HG02938 (cell line): ENCODE measurements around the gene NFE2L3.
"Not testable (repeated sequence)": the region's sequence is repeated elsewhere in the genome, so short reads cannot be mapped to it uniquely, and the experiment has no call there.

Experiments used
- ATAC-seq: cut with Tn5 transposase; IDR thresholded peaks from one replicate; pipeline ENCODE4 v1.9.1; 2021; ENCODE audit warnings: mild to moderate bottlenecking, moderate library complexity; ENCODE audit not compliant: unreplicated experiment

NFE2L3 gene

DNA sequence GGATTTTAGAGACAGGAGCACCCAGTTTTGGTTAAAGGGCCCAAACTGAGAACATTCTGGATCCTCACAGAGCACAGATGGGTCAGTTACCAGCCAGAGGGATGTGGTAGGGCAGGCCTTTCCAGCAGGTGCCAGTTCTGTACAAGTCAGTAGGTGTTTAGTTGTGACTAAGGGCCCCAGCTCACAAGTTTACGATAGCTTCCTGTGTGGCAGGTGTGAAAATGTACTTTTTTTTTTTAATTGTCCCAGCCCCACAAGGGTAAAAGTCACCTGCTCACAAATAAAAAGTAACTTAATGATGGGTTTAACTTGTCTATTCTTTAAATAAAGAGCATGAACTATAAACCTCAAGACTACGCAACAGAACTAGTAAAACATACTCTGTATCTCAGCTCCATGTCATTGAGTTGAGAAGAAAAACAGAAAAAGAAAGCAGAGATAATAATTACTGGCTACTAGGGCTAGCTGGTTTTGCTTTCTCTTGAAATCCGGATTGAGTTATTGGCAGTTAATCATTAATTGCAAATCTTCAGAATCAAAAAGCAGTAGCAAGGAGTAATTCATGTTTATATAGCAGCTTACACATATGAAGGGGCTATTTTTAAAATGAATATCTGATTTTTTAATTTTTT is 15.4 kb downstream of the NFE2L3 start:
- ATAC-seq, result peak; percentile 84

DNA sequence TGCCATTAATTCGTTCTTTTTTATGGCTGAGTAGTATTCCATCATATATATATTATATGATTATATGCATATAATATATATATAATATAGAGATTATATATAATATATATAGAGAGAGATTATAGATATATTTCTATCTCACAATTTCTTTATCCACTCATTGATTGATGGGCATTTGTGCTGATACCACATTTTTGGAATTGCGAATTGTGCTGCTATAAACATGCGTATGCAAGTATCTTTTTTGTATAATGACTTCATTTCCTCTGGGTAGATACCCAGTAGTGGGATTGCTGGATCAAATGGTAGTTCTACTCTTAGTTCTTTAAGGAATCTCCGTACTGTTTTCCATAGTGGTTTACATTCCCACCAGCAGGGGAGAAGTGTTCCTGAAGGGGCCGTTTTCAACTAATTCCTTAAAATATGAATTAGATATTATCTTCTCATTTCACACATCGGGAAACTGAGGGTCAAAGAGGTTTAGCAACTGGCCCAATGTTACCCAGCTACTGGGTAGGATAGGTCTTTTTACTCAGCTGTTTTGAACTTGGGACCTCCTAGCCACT is 16.5 kb downstream of the NFE2L3 start:
- no peak for ATAC-seq

DNA sequence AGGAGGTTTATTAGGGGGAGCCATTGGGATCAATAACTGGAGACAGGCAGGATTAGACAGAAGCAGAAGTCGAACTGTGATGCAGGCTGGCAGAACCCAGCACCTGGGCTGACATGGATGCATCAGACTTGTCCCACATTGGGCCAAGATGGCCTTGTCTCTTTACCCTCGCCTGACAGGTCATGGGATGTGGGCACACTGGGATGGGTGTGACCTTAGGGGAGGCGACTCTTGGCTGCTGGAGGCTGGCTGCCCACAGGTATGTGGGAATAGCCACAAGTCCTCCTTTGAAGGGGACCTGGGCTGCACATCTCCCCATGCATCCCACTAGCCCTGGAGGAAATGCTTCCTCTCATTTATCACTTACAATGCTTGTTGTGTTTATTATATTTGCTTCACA is 17.3 kb downstream of the NFE2L3 start:
- ATAC-seq, result no peak

DNA sequence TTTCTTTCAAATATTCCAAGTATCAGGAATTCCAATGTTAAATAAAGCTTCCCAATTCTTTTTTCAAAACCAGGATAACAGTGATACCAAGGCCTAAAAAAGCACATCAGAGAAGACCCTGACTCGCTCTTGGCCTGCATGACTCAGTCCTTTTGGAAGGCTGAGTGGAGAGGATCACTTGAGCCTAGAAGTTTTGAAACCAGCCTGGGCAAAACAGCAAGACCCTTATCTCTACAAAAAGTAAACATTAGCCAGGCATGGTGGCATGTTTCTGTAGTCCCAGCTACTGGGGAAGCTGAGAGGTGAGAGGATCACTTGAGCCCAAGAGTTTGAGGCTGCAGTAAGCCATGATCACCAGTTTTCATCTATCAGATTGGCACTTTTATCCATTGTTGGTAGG is 18.7 kb downstream of the NFE2L3 start:
- no peak for ATAC-seq

DNA sequence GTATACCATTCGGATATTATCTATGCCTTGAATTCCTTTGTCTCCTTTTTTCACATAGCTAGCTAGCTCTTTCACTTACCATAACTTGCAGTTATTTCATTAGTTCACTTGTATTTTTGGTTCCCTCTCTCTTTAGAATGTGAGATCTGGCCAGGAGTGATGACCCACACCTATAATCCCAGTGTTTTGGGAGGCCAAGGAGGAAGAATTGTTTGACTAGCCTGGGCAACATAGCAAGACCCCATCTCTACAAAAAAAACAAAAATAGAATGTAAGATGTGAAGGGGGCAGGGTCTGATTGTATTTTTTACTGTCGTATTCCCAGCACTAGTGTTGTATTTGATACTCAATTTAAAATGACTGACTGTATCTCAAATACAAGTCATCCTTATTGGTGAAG is 19.6 kb downstream of the NFE2L3 start:
- ATAC-seq, result no peak

DNA sequence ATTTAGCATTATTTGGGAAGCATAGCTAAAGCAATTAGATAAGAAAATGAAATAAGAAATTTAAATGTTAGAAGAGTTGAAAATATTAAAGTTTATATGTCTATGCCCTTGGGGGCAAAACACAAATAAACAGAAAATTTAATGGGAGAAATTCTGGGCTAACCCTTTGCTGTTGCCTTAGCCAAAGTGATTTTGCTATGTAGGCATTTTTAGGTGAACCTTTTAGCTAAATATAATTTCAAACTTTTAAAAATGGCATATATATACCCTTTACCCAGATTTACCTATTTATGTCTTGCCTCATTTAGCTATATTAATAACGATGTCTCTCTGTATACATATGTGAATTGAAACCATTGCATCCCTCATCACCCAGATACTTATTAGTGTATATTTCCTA is 20.1 kb downstream of the NFE2L3 start:
- no peak for ATAC-seq

DNA sequence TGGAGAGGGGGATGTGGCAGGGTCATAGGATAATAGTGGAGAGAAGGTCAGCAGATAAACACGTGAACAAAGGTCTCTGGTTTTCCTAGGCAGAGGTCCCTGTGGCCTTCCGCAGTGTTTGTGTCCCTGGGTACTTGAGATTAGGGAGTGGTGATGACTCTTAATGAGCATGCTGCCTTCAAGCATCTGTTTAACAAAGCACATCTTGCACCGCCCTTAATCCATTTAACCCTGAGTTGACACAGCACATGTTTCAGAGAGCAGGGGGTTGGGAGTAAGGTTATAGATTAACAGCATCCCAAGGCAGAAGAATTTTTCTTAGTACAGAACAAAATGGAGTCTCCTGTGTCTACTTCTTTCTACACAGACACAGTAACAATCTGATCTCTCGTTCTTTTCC is 23.9 kb downstream of the NFE2L3 start:
- not testable (repeated sequence) for ATAC-seq

DNA sequence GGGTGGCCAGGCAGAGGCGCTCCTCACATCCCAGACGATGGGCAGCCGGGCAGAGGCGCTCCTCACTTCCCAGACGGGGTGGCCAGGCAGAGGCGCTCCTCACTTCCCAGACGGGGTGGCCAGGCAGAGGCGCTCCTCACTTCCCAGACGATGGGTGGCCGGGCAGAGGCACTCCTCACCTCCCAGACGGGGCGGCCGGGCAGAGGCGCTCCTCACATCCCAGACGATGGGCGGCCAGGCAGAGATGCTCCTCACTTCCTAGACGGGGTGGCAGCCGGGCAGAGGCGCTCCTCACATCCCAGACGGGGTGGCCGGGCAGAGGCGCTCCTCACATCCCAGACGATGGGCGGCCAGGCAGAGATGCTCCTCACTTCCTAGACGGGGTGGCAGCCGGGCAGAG is 24.7 kb downstream of the NFE2L3 start:
- not testable (repeated sequence) for ATAC-seq

DNA sequence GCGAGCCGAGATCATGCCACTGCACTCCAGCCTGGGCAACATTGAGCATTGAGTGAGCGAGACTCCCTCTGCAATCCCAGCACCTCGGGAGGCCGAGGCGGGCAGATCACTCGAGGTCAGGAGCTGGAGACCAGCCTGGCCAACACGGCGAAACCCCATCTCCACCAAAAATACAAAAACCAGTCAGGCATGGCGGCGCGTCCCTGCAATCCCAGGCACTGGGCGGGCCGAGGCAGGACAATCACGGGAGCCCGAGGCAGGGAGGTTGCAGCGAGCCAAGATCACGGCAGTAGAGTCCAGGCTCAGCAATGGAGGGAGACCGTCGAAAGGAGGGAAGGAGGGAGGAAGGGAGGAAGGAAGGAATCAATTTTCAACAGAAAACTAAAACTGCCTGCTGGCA is 25.3 kb downstream of the NFE2L3 start:
- not testable (repeated sequence) for ATAC-seq

DNA sequence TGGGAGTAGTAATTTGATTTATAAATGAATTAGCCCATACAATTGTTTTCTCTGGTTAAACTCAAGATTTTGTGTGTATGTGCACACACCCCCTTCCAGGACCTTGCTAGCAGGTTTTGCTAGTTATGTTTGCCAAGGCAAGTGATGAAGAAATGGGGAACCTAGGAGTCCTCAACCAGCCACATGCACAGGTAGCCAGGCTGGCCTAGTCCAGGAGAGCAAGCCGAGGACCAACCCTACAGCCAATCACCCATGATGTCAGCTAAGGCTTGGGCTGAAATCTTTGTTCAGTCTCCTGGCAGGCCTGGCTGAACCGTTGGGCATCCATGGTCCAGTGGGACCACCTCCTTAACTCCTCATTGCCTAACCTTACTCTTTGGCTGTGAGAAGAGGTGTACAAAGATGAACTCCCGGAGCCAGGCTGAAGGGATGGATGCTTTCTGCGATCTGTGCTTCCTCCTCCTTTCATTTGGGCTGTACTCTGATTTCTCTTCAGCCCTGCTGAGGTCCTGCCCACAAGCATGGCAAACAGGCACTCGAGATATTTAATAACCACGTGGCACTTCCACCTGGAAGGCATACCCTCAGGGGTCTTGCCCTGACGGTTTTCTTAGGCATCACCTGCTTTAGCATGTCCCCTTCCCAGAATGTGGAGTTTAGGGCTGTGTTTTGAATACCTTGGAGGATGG is 26.4 kb downstream of the NFE2L3 start:
- ATAC-seq, result no peak

DNA sequence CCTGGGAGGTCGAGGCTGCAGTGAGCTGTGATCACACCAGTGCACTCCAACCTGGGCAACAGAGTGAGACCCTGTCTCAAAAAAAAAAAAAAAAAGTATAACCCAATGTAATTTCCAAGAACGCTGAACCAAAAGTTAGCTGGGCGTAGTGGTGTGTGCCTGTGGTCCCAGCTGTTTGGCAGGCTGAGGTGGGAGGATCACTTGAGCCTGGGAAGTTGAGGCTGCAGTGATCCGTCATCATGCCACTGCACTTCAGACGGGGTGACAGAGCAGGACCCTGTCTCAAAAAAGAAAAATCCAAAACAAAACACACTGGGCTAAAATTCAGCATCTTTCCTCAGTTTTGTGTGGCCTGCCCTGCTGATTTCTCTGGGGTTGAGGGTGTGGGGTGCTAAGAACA is 27.4 kb downstream of the NFE2L3 start:
- ATAC-seq, result no peak

DNA sequence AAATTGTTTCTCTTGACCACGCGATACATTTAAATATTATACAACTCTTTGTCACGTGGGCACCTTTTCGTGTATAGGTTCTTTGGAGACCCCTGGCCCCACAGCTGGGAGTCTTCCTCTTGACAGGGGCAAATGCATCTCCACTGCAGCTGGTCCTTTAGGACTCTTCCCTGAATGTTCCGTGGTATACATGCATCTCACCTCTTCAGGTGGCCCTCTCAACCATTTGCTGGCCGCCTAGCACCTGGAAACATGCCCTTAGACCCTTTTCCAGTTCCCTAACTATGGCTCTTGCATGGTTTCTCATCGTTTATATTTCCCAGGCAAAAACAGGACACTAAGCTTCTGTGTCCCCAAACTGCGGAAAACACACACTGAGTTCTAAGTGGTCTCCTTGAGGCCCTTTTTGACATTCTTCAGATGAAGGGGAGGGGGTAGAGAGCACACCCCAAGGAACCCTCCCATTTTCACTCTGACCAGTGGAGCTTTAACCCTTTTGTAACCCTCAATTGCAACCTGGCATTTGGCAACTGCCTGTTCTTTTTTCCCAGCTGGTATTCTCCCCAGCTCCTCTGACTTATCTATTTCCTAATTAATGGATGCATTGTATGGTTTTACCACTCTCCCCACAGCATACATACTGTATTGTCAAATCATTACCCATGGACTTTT is 28.0 kb downstream of the NFE2L3 start:
- ATAC-seq, result no peak

DNA sequence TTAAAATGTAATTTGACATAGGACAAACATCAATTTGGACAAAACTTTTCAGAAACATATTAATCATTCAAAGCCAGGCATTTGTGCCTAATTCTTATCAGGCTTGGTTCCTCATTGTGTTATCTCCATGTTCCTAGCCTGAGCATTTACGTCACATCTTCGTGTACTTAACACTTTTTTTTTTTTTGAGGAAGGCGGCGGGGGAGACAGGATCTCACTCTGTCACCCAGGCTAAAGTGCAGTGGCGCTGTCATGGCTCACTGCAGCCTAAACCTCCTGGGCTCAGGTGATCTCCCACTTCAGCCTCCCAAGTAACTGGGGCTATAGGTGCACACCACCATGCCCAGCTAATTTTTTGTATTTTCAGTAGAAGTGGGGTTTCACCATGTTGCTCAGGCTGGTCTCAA is 28.8 kb downstream of the NFE2L3 start:
- ATAC-seq, result no peak

DNA sequence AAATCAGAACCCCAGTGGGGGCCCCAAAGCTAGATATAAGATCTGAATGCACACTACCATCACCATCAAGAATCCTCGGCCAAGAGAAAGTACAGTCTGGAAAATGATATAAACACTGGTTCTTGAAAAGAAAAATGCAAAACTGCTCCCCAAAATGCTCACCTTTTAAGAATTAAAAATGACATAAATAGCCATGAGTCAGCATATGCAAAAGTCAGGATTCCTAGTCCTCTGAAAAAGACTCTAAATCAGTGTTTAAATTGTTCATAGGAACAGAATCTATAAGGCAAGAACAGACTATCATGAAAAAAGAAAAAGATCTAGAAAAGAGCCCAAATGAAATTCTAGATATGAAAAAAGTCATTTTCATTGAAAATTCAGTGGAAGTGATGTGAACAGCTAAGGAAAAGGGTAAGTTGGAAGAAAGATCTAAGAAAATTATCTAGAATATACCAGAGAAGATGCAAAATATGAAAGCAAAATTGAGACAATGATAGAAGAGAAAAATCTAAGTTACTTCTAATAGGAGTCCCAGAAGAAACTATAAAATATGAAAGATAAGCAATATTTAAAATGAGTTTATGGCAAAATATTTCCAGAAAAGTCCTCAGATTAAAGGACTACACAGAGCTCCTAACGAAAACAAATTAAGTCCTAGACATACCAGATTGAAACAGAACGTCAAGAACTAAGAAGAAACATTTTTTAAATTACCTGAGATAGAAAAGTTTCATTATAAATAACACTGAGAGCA is 29.7 kb downstream of the NFE2L3 start:
- no peak for ATAC-seq

DNA sequence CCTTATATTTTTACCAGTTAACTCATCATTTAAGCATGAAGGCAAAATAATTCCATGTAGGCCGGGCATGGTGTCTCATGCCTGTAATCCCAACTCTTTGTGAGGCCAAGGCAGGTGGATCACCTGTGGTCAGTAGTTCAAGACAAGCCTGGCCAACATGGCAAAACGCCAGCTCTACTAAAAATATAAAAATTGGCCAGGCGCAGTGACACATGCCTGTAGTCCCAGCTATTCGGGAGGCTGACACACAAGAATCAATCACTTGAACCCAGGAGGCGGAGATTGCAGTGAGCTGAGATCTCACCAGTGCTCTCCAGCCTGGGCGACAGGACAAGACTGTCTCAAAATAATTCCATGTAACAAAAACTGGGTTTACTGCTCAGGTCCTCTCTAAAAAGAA is 30.3 kb downstream of the NFE2L3 start:
- ATAC-seq, result no peak

DNA sequence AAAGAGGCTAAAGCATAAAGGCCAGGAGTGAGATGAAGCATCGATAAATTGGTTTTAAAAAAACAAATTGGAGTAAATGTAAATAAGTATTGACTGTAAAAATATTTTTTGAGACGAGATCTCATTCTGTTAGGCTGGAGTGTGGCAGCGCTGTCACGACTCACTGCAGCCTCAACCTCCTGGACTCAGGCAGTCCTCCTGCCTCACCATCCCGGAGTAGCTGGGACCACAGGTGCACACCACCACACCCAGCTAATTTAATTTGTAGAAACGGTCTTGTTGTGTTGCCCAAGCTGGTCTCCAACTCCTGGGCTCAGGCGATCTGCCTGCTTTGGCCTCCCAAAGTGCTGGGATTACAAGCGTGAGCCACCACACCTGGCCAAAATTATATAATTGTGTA is 30.7 kb downstream of the NFE2L3 start:
- no peak for ATAC-seq

DNA sequence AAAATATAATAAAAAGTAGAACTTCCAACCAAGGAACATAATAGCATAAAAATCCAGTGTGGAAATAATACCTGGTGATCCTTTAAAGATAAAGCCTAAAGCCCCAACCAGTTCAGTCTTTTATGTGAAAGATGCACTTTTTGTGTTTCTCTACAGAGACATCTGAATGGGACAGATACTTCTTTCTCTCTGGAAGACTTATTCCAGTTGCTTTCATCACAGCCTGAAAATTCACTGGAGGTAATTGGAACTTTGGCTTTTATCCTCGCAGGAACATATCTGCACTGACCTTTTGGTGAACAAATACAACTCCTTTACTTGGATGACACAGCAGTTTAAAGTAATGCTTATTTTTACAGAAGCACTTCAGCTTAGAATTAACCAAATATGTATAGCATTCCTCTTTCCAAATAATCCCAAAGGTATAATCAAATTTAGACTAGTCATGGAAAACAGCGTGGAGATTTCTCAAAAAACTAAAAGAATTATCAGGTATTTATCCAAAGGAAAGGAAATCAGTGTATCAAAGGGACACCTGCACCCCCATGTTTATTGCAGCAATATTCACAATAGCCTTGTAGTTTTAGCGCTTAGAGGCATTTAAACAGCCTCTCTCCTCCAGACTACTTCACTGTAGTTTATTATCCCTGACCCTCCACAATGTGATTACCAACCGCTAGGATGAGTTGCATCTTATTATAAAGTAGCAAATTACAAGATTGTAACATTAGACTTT is 31.7 kb downstream of the NFE2L3 start:
- no peak for ATAC-seq

DNA sequence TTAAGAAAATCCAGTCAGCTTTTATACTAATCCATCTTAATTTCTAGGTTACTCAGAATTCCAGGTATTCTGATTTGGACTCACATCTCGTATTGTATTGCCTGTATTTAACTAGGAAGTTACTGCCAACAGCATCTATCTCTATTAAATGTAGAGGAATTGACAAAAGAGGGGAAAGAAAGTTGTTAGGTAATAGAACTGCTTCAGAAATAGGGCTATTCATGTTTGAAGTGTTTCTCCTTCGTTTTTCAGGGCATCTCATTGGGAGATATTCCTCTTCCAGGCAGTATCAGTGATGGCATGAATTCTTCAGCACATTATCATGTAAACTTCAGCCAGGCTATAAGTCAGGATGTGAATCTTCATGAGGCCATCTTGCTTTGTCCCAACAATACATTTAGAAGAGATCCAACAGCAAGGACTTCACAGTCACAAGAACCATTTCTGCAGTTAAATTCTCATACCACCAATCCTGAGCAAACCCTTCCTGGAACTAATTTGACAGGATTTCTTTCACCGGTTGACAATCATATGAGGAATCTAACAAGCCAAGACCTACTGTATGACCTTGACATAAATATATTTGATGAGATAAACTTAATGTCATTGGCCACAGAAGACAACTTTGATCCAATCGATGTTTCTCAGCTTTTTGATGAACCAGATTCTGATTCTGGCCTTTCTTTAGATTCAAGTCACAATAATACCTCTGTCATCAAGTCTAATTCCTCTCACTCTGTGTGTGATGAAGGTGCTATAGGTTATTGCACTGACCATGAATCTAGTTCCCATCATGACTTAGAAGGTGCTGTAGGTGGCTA is 32.5 kb downstream of the NFE2L3 start:
- not testable (repeated sequence) for ATAC-seq

DNA sequence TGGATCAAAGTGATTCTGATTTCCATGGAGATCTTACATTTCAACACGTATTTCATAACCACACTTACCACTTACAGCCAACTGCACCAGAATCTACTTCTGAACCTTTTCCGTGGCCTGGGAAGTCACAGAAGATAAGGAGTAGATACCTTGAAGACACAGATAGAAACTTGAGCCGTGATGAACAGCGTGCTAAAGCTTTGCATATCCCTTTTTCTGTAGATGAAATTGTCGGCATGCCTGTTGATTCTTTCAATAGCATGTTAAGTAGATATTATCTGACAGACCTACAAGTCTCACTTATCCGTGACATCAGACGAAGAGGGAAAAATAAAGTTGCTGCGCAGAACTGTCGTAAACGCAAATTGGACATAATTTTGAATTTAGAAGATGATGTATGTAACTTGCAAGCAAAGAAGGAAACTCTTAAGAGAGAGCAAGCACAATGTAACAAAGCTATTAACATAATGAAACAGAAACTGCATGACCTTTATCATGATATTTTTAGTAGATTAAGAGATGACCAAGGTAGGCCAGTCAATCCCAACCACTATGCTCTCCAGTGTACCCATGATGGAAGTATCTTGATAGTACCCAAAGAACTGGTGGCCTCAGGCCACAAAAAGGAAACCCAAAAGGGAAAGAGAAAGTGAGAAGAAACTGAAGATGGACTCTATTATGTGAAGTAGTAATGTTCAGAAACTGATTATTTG is 33.3 kb downstream of the NFE2L3 start:
- ATAC-seq, result no peak
